T-cell (primary cell): Measurements from ENCODE around the gene VDAC2. TPM values are rescaled to one million over a fixed set of nuclear protein-coding genes. Genes with fewer than 3 reads are reported as not detected.

Experiments
- ATAC-seq, 4 experiments: fragments of 200-7000 bp in 3 of 4; fragments of 150-1000 bp in 1 of 4; cut with Tn5 transposase; replicated peaks in 1 of 4; 1 replicate in 3 of 4; 2 replicates in 1 of 4; pipeline ENCODE4 v1.10.0; 2021; ENCODE audit warnings: moderate library complexity in 3 of 4, mild to moderate bottlenecking in 2 of 4, moderate number of reproducible peaks in 1 of 4
- CTCF ChIA-PET, 2 donors: fragments of 300-600 bp; sonication (Branson Sonifier 250); formaldehyde crosslinking; loops; one replicate each; lab custom pipeline; 2022; ENCODE audit warnings: antibody characterized with exemption in 2 of 2; lab: Charles Lee
- POLR2A ChIA-PET, 2 donors: fragments of 300-600 bp; sonication (Branson Sonifier 250); formaldehyde crosslinking; loops; one replicate each; lab custom pipeline; 2022; ENCODE audit warnings: antibody characterized with exemption in 2 of 2; lab: Charles Lee
- DNase-seq, 35 experiments: peaks; one replicate each; pipeline versions ENCODE4 v3.0.0 to v3.0.0-alpha.2; 2013 to 2023
- H3K27ac ChIP-seq: one replicate; pipeline ENCODE4 v1.5.1; 2013; ENCODE audit warnings: low read length
- H3K27me3 ChIP-seq, 2 experiments: replicated peaks in 1 of 2; 1 replicate in 1 of 2; 2 replicates in 1 of 2; pipeline versions ENCODE4 v1.6.1 to v1.7.0; 2013; ENCODE audit warnings: low read length in 1 of 2, mixed read lengths in 1 of 2; ENCODE audit not compliant: control insufficient read depth in 2 of 2, insufficient read depth in 2 of 2; ENCODE audit errors: extremely low read depth in 1 of 2
- H3K36me3 ChIP-seq, 2 donors: 1 replicate in 1 of 2; 2 replicates in 1 of 2; pipeline versions ENCODE4 v1.6.1 to v1.7.0; 2013; ENCODE audit warnings: low read length in 1 of 2; ENCODE audit not compliant: control insufficient read depth in 2 of 2, insufficient read depth in 1 of 2; ENCODE audit errors: extremely low read depth in 1 of 2
- H3K4me1 ChIP-seq, 2 experiments: 1 replicate in 1 of 2; 2 replicates in 1 of 2; pipeline versions ENCODE4 v1.6.1 to v1.7.0; 2013; ENCODE audit warnings: low read length in 2 of 2, mixed read lengths in 1 of 2; ENCODE audit not compliant: insufficient read depth in 2 of 2, control insufficient read depth in 1 of 2; ENCODE audit errors: extremely low read depth in 1 of 2
- H3K4me3 ChIP-seq, 2 donors: 1 replicate in 1 of 2; 2 replicates in 1 of 2; pipeline versions ENCODE4 v1.5.1 to v1.7.0; 2013; ENCODE audit warnings: mild to moderate bottlenecking in 2 of 2, low read length in 1 of 2, moderate library complexity in 1 of 2; ENCODE audit not compliant: control insufficient read depth in 1 of 2; ENCODE audit errors: extremely low read depth in 1 of 2
- H3K9me3 ChIP-seq: 2 replicates; pipeline ENCODE4 v1.7.0; 2013
- H3K27ac Mint-ChIP-seq, 2 donors: one replicate each; pipeline ENCODE4 v1.8.0; 2020 to 2021; ENCODE audit warnings: mild to moderate bottlenecking in 2 of 2, mixed read lengths in 2 of 2
- H3K27me3 Mint-ChIP-seq, 2 donors: one replicate each; pipeline ENCODE4 v1.8.0; 2021 to 2022; ENCODE audit warnings: mixed read lengths in 2 of 2
- H3K36me3 Mint-ChIP-seq: one replicate; pipeline ENCODE4 v1.8.0; 2021; ENCODE audit warnings: mixed read lengths
- H3K4me1 Mint-ChIP-seq, 3 donors: one replicate each; pipeline ENCODE4 v1.8.0; 2020 to 2022; ENCODE audit warnings: mixed read lengths in 3 of 3, mild to moderate bottlenecking in 1 of 3
- H3K4me3 Mint-ChIP-seq, 3 donors: one replicate each; pipeline ENCODE4 v1.8.0; 2020 to 2022; ENCODE audit warnings: mild to moderate bottlenecking in 3 of 3, mixed read lengths in 3 of 3, moderate library complexity in 3 of 3
- H3K9me3 Mint-ChIP-seq, 3 donors: one replicate each; pipeline ENCODE4 v1.8.0; 2020 to 2022; ENCODE audit warnings: mixed read lengths in 3 of 3
- WGBS: methylation state at CpG from one replicate; pipeline ENCODE4 v1.1.5; 2013; ENCODE audit warnings: missing lambda C conversion rate; ENCODE audit not compliant: insufficient coverage; 5-methylcytosine and 5-hydroxymethylcytosine counted together
- total RNA-seq, 35 experiments: library from RNA in 6 of 35; stranded (reverse) in 6 of 35; fragments of 120-200 nt in 1 of 35; gene quantifications; one replicate each; pipeline versions ENCODE4 v1.2.1 to v1.2.4 and lab custom pipeline; 2013 to 2026

Gene VDAC2
- total RNA-seq, 5 donors from 2014 or later (not counting 1 experiment from before 2014, with no cell fraction given), result 82.8 to 111 (median 86.8) TPM

GRCh38 chr10:75175046-75175445 is 35.5 kb upstream of the VDAC2 start:
- Histone ChIP-seq H3K27me3 (no peaks in the 10 kb centered on the region), H3K9me3 (no peaks in the 10 kb centered on the region), H3K27ac (no peak overlapping the region), H3K4me1 (no peaks in the 10 kb centered on the region), H3K36me3 (peaks cover 0 to 33% of the 10 kb centered on the region in 2 donors), H3K4me3 (no peak overlapping the region)
- WGBS, result no CpG with 5 or more reads among the region's 2 CpGs
- no peak overlapping the region for H3K4me3 Mint-ChIP-seq
- no peaks in the 10 kb centered on the region for H3K9me3 Mint-ChIP-seq
- DNase-seq (no peak), ATAC-seq (no peak)
- ChIA-PET CTCF (interaction anchor here in 1 of 2 donors (1.0 to 1.2 kb wide), 2 partner anchors 11 to 35 kb away, joined by 4 to 7 read pairs; no protein-coding TSS in a partner anchor), POLR2A (no interaction called here)
- no peaks in the 10 kb centered on the region for H3K27me3 Mint-ChIP-seq
- peak overlapping the region in 1 of 2 donors; percentile 8 for H3K27ac Mint-ChIP-seq
- H3K36me3 Mint-ChIP-seq, result peaks cover 34% of the 10 kb centered on the region
- H3K4me1 Mint-ChIP-seq, result peaks cover 12 to 19% (median 12%) of the 10 kb centered on the region in 3 donors

DNA sequence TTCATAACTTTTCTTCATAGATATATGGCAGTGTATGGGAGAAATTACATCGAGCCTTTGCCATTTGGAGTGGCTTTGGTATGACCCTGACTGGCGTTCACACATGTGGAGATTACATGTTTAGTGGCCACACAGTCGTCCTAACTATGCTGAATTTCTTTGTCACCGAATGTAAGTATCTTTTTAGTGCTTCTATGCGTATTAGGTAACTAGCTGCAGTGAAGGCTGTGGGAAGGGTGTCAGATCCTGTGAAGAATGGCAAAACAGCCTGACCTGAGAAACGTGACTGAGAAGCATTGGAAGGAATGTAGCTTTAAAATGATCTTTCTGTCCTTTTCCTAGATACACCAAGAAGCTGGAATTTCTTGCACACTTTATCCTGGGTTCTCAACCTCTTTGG is 34.5 kb upstream of the VDAC2 start:
- DNase-seq, result peak in 1 of 35 experiments; percentile 8
- Mint-ChIP-seq H3K4me3 (no peak overlapping the region), H3K4me1 (peaks cover 9 to 17% (median 12%) of the 10 kb centered on the region in 3 donors), H3K36me3 (peaks cover 32% of the 10 kb centered on the region), H3K9me3 (no peaks in the 10 kb centered on the region), H3K27me3 (no peaks in the 10 kb centered on the region), H3K27ac (no peak overlapping the region)
- Histone ChIP-seq H3K36me3 (peaks cover 0 to 33% of the 10 kb centered on the region in 2 donors), H3K27ac (no peak overlapping the region), H3K27me3 (no peaks in the 10 kb centered on the region), H3K4me1 (no peaks in the 10 kb centered on the region), H3K4me3 (no peak overlapping the region), H3K9me3 (no peaks in the 10 kb centered on the region)
- WGBS, result 75% methylated on average over 5 of the region's 6 CpGs
- POLR2A ChIA-PET, result interaction anchor here in 1 of 2 donors (1.0 kb wide), 1 partner anchor 34 kb away, joined by 3 read pairs; no protein-coding TSS in a partner anchor
- no peak for ATAC-seq
- CTCF ChIA-PET, result interaction anchor here in 1 of 2 donors (0.6 to 1.2 kb wide), 3 partner anchors 10 to 60 kb away, joined by 3 to 4 read pairs (median 3); partner anchors contain the start of gene COMTD1

- no peaks in the 10 kb centered on the region for H3K27me3 Mint-ChIP-seq
Measured at GRCh38 chr10:75176736-75177135, 33.9 kb upstream of the VDAC2 start.

DNA sequence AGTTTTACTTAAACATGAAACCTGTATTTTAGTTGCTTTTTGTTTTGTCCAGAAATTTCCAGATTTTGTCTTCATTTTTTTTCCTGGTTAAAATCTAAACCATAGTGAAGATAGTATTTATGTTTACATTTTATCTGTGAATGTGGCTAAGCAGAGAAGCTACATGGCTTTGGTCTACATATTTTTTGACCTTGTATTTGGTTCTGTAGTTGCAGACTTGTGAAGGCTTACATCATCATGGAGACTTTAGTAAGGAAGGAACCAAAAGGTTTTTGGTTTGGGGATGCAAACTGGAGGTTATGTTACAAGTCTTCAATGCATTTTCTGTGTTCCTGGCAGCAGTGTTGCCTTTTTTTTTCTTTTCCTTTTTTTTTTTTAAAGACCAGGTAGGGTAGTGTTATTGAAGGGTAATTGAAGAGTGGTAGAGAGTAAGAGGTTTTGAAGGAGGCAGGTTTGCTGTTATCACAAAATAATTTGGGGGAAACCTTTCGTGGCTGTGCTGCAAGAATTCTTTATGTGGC is 30.9 kb upstream of the VDAC2 start:
- Histone ChIP-seq H3K4me1 (no peaks in the 10 kb centered on the region), H3K27me3 (no peaks in the 10 kb centered on the region), H3K27ac (no peak overlapping the region), H3K36me3 (peaks cover 0 to 30% of the 10 kb centered on the region in 2 donors), H3K4me3 (no peak overlapping the region), H3K9me3 (no peaks in the 10 kb centered on the region)
- peaks cover 31% of the 10 kb centered on the region for H3K36me3 Mint-ChIP-seq
- POLR2A ChIA-PET, result no interaction called here
- H3K9me3 Mint-ChIP-seq, result no peaks in the 10 kb centered on the region
- no peak overlapping the region for H3K4me3 Mint-ChIP-seq
- no peaks in the 10 kb centered on the region for H3K27me3 Mint-ChIP-seq
- H3K27ac Mint-ChIP-seq, result peak overlapping the region in 1 of 2 donors; percentile 55
- no CpG with 5 or more reads among the region's 1 CpG for WGBS
- DNase-seq (no peak), ATAC-seq (no peak)
- CTCF ChIA-PET, result interaction anchor here in 1 of 2 donors (1.4 to 1.5 kb wide), 2 partner anchors 56 kb away, joined by 3 to 4 read pairs; partner anchors contain the start of gene COMTD1
- peaks cover 9 to 13% (median 9%) of the 10 kb centered on the region in 3 donors for H3K4me1 Mint-ChIP-seq

More at GRCh38 chr10:75176736-75177135, 33.9 kb upstream of the VDAC2 start:
- Histone ChIP-seq H3K4me3 (no peak overlapping the region), H3K27ac (no peak overlapping the region), H3K9me3 (no peaks in the 10 kb centered on the region), H3K27me3 (no peaks in the 10 kb centered on the region), H3K36me3 (peaks cover 0 to 33% of the 10 kb centered on the region in 2 donors), H3K4me1 (no peaks in the 10 kb centered on the region)
- Mint-ChIP-seq H3K27ac (no peak overlapping the region), H3K4me3 (no peak overlapping the region), H3K9me3 (no peaks in the 10 kb centered on the region), H3K4me1 (peaks cover 9 to 17% (median 12%) of the 10 kb centered on the region in 3 donors), H3K36me3 (peaks cover 32% of the 10 kb centered on the region)
- WGBS, result no CpG with 5 or more reads among the region's 1 CpG
- ATAC-seq (no peak), DNase-seq (no peak)
- POLR2A ChIA-PET, result interaction anchor here (0.5 to 1.0 kb wide), 3 partner anchors 18 to 67 kb away, joined by 3 to 4 read pairs (median 3); no protein-coding TSS in a partner anchor
- CTCF ChIA-PET, result interaction anchor here in 1 of 2 donors (0.5 to 1.1 kb wide), 3 partner anchors 11 to 59 kb away, joined by 3 to 5 read pairs (median 3); partner anchors contain the start of gene COMTD1

- H3K36me3 ChIP-seq, result peaks cover 0 to 27% of the 10 kb centered on the region in 2 donors
- H3K4me3 Mint-ChIP-seq, result no peak overlapping the region
- H3K27me3 Mint-ChIP-seq, result no peaks in the 10 kb centered on the region
- no peaks in the 10 kb centered on the region for H3K4me1 ChIP-seq
- peaks cover 4 to 9% (median 5%) of the 10 kb centered on the region in 3 donors for H3K4me1 Mint-ChIP-seq
- no peak overlapping the region for H3K27ac ChIP-seq
- H3K27ac Mint-ChIP-seq, result no peak overlapping the region
- H3K9me3 ChIP-seq, result no peaks in the 10 kb centered on the region
- peaks cover 26% of the 10 kb centered on the region for H3K36me3 Mint-ChIP-seq
- H3K4me3 ChIP-seq, result no peak overlapping the region
- no peak for DNase-seq
- ChIA-PET CTCF (interaction anchor here in 1 of 2 donors (1.5 kb wide), 1 partner anchor 55 kb away, joined by 4 read pairs; the partner anchor contains the start of gene COMTD1), POLR2A (no interaction called here)
- no peaks in the 10 kb centered on the region for H3K9me3 Mint-ChIP-seq
- ATAC-seq, result no peak
- 100% methylated on average over 2 of the region's 2 CpGs for WGBS
- H3K27me3 ChIP-seq, result no peaks in the 10 kb centered on the region
Measured at GRCh38 chr10:75180592-75180991, 30.0 kb upstream of the VDAC2 start.

DNA sequence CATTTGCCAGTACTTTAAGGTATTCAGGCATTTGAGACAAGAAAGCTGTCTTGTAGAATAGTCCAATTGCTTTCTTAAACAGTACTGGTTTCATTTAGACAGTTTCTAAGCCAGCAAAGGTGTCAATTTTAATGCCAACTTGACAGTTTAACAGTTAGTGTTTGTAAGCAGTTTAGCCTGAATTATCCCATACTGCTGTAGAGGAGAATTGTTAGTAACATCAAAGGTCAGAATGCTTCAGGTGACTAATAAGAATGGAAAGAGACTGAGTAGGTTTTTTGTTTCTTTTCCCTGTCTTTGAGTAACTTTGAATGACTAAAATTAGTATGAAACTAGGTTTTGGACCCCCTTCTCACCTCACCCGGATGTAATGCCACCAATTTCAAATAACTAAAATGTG is 29.5 kb upstream of the VDAC2 start:
- Histone ChIP-seq H3K4me1 (no peaks in the 10 kb centered on the region), H3K9me3 (no peaks in the 10 kb centered on the region), H3K27me3 (no peaks in the 10 kb centered on the region), H3K36me3 (peaks cover 0 to 24% of the 10 kb centered on the region in 2 donors), H3K27ac (no peak overlapping the region), H3K4me3 (no peak overlapping the region)
- POLR2A ChIA-PET, result interaction anchor here in 1 of 2 donors (0.5 kb wide), 1 partner anchor 501 kb away, joined by 3 read pairs; no protein-coding TSS in a partner anchor
- no peak for ATAC-seq
- Mint-ChIP-seq H3K27ac (no peak overlapping the region), H3K36me3 (peaks cover 23% of the 10 kb centered on the region), H3K4me1 (peaks cover 3 to 7% (median 3%) of the 10 kb centered on the region in 3 donors), H3K27me3 (no peaks in the 10 kb centered on the region), H3K4me3 (no peak overlapping the region), H3K9me3 (no peaks in the 10 kb centered on the region)
- no peak for DNase-seq
- CTCF ChIA-PET, result interaction anchor here (0.6 to 1.5 kb wide), 2 partner anchors 25 to 55 kb away, joined by 4 to 6 read pairs; partner anchors contain the start of gene COMTD1 (in 1 of the 2)
- no CpG with 5 or more reads among the region's 1 CpG for WGBS
